SK-N-SH treated with all-trans-retinoic acid at 6 μM for 48 hours (cell line): Measurements from ENCODE around the gene MAP3K15.
A peak's percentile ranks its signal among the peaks of the same experiment; 100 is the strongest.

ENCODE experiments used
- ATAC-seq: fragments of 200-7000 bp; cut with Tn5 transposase; 3 replicates; pipeline ENCODE4 v1.9.1; 2020; ENCODE audit warnings: mild to moderate bottlenecking, moderate library complexity
- ARNTL ChIP-seq: fragments of 450-650 bp; formaldehyde crosslinking; IDR thresholded peaks from 2 replicates; pipeline ENCODE4 v1.5.0; 2020; ENCODE audit warnings: low read depth, mild to moderate bottlenecking, moderate library complexity, borderline replicate concordance
- BACH2 ChIP-seq: fragments of 250-450 bp; sonication (Bioruptor Pico); IDR thresholded peaks from 2 replicates; pipeline ENCODE4 v1.9.0; 2021; ENCODE audit warnings: mild to moderate bottlenecking, borderline replicate concordance
- CREB5 ChIP-seq: fragments of 250-450 bp; sonication (Bioruptor Pico); IDR thresholded peaks from 2 replicates; pipeline ENCODE4 v1.5.1; 2020; ENCODE audit warnings: low read depth, mild to moderate bottlenecking, moderate library complexity
- CSDC2 ChIP-seq: fragments of 250-450 bp; sonication (Bioruptor Pico); IDR thresholded peaks from 2 replicates; pipeline ENCODE4 v1.5.0; 2020; ENCODE audit warnings: mild to moderate bottlenecking, moderate library complexity
- CSRNP3 ChIP-seq: fragments of 250-450 bp; sonication (Bioruptor Pico); IDR thresholded peaks from 2 replicates; pipeline ENCODE4 v1.5.1; 2021; ENCODE audit warnings: mild to moderate bottlenecking, moderate library complexity
- ESRRG ChIP-seq: fragments of 250-450 bp; sonication (Bioruptor Pico); IDR thresholded peaks from 2 replicates; pipeline ENCODE4 v1.6.1; 2021; ENCODE audit warnings: mild to moderate bottlenecking
- GLIS3 ChIP-seq: fragments of 250-450 bp; sonication (Bioruptor Pico); IDR thresholded peaks from 2 replicates; pipeline ENCODE4 v1.5.0; 2020; ENCODE audit warnings: mild to moderate bottlenecking, moderate library complexity
- ISL1 ChIP-seq: fragments of 250-450 bp; sonication (Bioruptor Pico); IDR thresholded peaks from 2 replicates; pipeline ENCODE4 v2.1.2; 2022; ENCODE audit warnings: mild to moderate bottlenecking, moderate library complexity
- PATZ1 ChIP-seq: fragments of 250-450 bp; sonication (Bioruptor Pico); IDR thresholded peaks from 2 replicates; pipeline ENCODE4 v1.8.0; 2020; ENCODE audit warnings: mild to moderate bottlenecking, moderate library complexity, borderline replicate concordance
- POU6F1 ChIP-seq: fragments of 250-450 bp; sonication (Bioruptor Pico); IDR thresholded peaks from 2 replicates; pipeline ENCODE4 v1.8.0; 2021; ENCODE audit warnings: low read depth, mild to moderate bottlenecking, moderate library complexity, borderline replicate concordance
- PPARA ChIP-seq: fragments of 250-450 bp; sonication (Bioruptor Pico); IDR thresholded peaks from 2 replicates; pipeline ENCODE4 v1.5.0; 2020; ENCODE audit warnings: mild to moderate bottlenecking, borderline replicate concordance
- RARB ChIP-seq: fragments of 250-450 bp; sonication (Bioruptor Pico); IDR thresholded peaks from 2 replicates; pipeline ENCODE4 v1.8.0; 2021; ENCODE audit warnings: mild to moderate bottlenecking, moderate library complexity
- SNAI2 ChIP-seq: fragments of 250-450 bp; sonication (Bioruptor Pico); IDR thresholded peaks from 2 replicates; pipeline ENCODE4 v1.5.0; 2020; ENCODE audit warnings: mild to moderate bottlenecking, moderate library complexity
- TCF4 ChIP-seq: fragments of 250-450 bp; sonication (Bioruptor Pico); IDR thresholded peaks from 2 replicates; pipeline ENCODE4 v1.8.0; 2021; ENCODE audit warnings: mild to moderate bottlenecking, moderate library complexity, borderline replicate concordance
- TOX ChIP-seq: fragments of 250-450 bp; sonication (Bioruptor Pico); IDR thresholded peaks from 2 replicates; pipeline ENCODE4 v1.8.0; 2021; ENCODE audit warnings: mild to moderate bottlenecking, moderate library complexity, borderline replicate concordance
- TSHZ2 ChIP-seq: fragments of 250-450 bp; sonication (Bioruptor Pico); IDR thresholded peaks from 2 replicates; pipeline ENCODE4 v1.5.0; 2020; ENCODE audit warnings: mild to moderate bottlenecking, moderate library complexity
- ZC3H10 ChIP-seq: fragments of 250-450 bp; sonication (Bioruptor Pico); IDR thresholded peaks from 2 replicates; pipeline ENCODE4 v1.5.1; 2021; ENCODE audit warnings: mild to moderate bottlenecking, moderate library complexity
- ZFP3 ChIP-seq: fragments of 250-450 bp; sonication (Bioruptor Pico); IDR thresholded peaks from 2 replicates; pipeline ENCODE4 v1.5.0; 2020; ENCODE audit warnings: mild to moderate bottlenecking, moderate library complexity
- ZFP30 ChIP-seq: fragments of 450-650 bp; formaldehyde crosslinking; IDR thresholded peaks from 2 replicates; pipeline ENCODE4 v1.5.0; 2022; ENCODE audit warnings: mild to moderate bottlenecking, moderate library complexity
- ZNF565 ChIP-seq: fragments of 450-650 bp; formaldehyde crosslinking; conservative IDR thresholded peaks from 2 replicates; pipeline ENCODE4 v1.5.0; 2020; ENCODE audit warnings: low read depth, mild to moderate bottlenecking, moderate library complexity
- ZNF70 ChIP-seq: fragments of 450-650 bp; formaldehyde crosslinking; IDR thresholded peaks from 2 replicates; pipeline ENCODE4 v1.5.0; 2020; ENCODE audit warnings: mild to moderate bottlenecking, moderate library complexity
- ZNF8 ChIP-seq: fragments of 450-650 bp; formaldehyde crosslinking; IDR thresholded peaks from 2 replicates; pipeline ENCODE4 v1.5.0; 2020; ENCODE audit warnings: mild to moderate bottlenecking, moderate library complexity

The MAP3K15 gene

GRCh38 chrX:19555683-19556082, 40.4 kb upstream of the MAP3K15 start (continued):
- no peak for TF ChIP-seq CREB5

GRCh38 chrX:19555236-19555635, 39.9 kb upstream of the MAP3K15 start:
- TF ChIP-seq ZNF8 (CRISPR knock-in tag) (no peak), SNAI2 (CRISPR knock-in tag) (no peak), BACH2 (CRISPR knock-in tag) (no peak), CSRNP3 (no peak), GLIS3 (CRISPR knock-in tag) (no peak), ARNTL (no peak), ZNF565 (CRISPR knock-in tag) (no peak), ZC3H10 (CRISPR knock-in tag) (no peak), CREB5 (no peak), PPARA (no peak), CSDC2 (no peak), ZFP30 (CRISPR knock-in tag) (no peak), ISL1 (no peak), ZFP3 (CRISPR knock-in tag) (no peak), RARB (no peak), ESRRG (CRISPR knock-in tag) (no peak), PATZ1 (CRISPR knock-in tag) (no peak), TSHZ2 (CRISPR knock-in tag) (no peak), POU6F1 (CRISPR knock-in tag) (no peak), TOX (CRISPR knock-in tag) (no peak)
- TF ChIP-seq, all 23 proteins: peak for 0
- peak; percentile 17; the same call in 2 of the 3 replicates for ATAC-seq

- TF ChIP-seq ISL1 (no peak), PPARA (no peak), ZNF70 (CRISPR knock-in tag) (no peak), ZFP3 (CRISPR knock-in tag) (no peak), CREB5 (no peak), ZC3H10 (CRISPR knock-in tag) (no peak), GLIS3 (CRISPR knock-in tag) (no peak), RARB (no peak), TCF4 (CRISPR knock-in tag) (no peak), SNAI2 (CRISPR knock-in tag) (no peak), PATZ1 (CRISPR knock-in tag) (no peak), ZFP30 (CRISPR knock-in tag) (no peak), ARNTL (no peak), ZNF8 (CRISPR knock-in tag) (no peak)
- ATAC-seq = peak; percentile 86
Measured at GRCh38 chrX:19554786-19555185, 39.5 kb upstream of the MAP3K15 start.
